ENCODE measurements around the gene ONECUT2.

Gene ONECUT2

GRCh38 chr18:57439985-57440330, 4.8 kb downstream of the ONECUT2 start:
- no peak overlapping the region for H2BK15ac ChIP-seq (ENCODE audit: low read depth, poor library complexity, severe bottlenecking)
- H3K14ac ChIP-seq (ENCODE audit: low read length in 2 of 2): no peak overlapping the region
- no peak overlapping the region for H2AK5ac ChIP-seq (ENCODE audit: low read length, severe bottlenecking)
- no peak overlapping the region for H3K18ac ChIP-seq (ENCODE audit: low read depth in 1 of 2, low read length in 2 of 2)
- H3K27ac ChIP-seq (ENCODE audit: low read length, poor library complexity, severe bottlenecking): no peak overlapping the region
- H3K36me3 ChIP-seq (ENCODE audit: control insufficient read depth in 1 of 2, insufficient read depth in 2 of 2, low read depth in 1 of 2, low read length in 2 of 2): peaks cover 0 to 6% of the 10 kb centered on the region in 2 experiments
- no peak overlapping the region for H2AFZ ChIP-seq (ENCODE audit: low read depth, low read length)
- no peak overlapping the region for H2BK5ac ChIP-seq (ENCODE audit: low read depth, low read length, poor library complexity, severe bottlenecking)
- 3% methylated on average over 17 of the region's 17 CpGs for WGBS
- H3K4me1 ChIP-seq (ENCODE audit: control insufficient read depth, insufficient read depth, low read depth, low read length): peaks cover 49% of the 10 kb centered on the region
- no peak overlapping the region for H2BK12ac ChIP-seq (ENCODE audit: low read length in 2 of 2)
- H2BK120ac ChIP-seq (ENCODE audit: low read depth, low read length): no peak overlapping the region
- no peak overlapping the region for H3K23ac ChIP-seq (ENCODE audit: low read length in 2 of 2)
- no peak overlapping the region for H3K4ac ChIP-seq (ENCODE audit: low read depth in 1 of 2, low read length in 2 of 2)
- no peak overlapping the region for H3K4me3 ChIP-seq (ENCODE audit: insufficient read depth in 1 of 2, low read depth in 1 of 2, low read length in 2 of 2)
- H3K27me3 ChIP-seq (ENCODE audit: control insufficient read depth in 1 of 2, insufficient read depth in 1 of 2, low read length in 2 of 2): peaks cover 88 to 89% of the 10 kb centered on the region in 2 experiments
- H4K91ac ChIP-seq (ENCODE audit: low read length): no peak overlapping the region
- no peak overlapping the region for H3K9ac ChIP-seq (ENCODE audit: low read length)
- no peak overlapping the region for H4K8ac ChIP-seq (ENCODE audit: low read length)
- no peaks in the 10 kb centered on the region for H3K79me1 ChIP-seq (replicated peaks; ENCODE audit: low read length, poor library complexity, severe bottlenecking)
- DNase-seq: no peak
- H3K9me3 ChIP-seq (ENCODE audit: control insufficient read depth, low read length): no peaks in the 10 kb centered on the region
- H3K4me2 ChIP-seq (ENCODE audit: low read length, poor library complexity, severe bottlenecking): no peak overlapping the region

- Histone ChIP-seq H3K23ac (ENCODE audit: low read length in 2 of 2) (peak overlapping the region in 1 of 2 experiments; percentile 14), H2AK5ac (ENCODE audit: low read length, severe bottlenecking) (no peak overlapping the region), H3K9me3 (ENCODE audit: control insufficient read depth, low read length) (no peaks in the 10 kb centered on the region), H3K4me3 (ENCODE audit: insufficient read depth in 1 of 2, low read depth in 1 of 2, low read length in 2 of 2) (no peak overlapping the region), H2BK5ac (ENCODE audit: low read depth, low read length, poor library complexity, severe bottlenecking) (no peak overlapping the region), H2BK15ac (ENCODE audit: low read depth, poor library complexity, severe bottlenecking) (no peak overlapping the region), H4K8ac (ENCODE audit: low read length) (no peak overlapping the region), H3K27me3 (ENCODE audit: control insufficient read depth in 1 of 2, insufficient read depth in 1 of 2, low read length in 2 of 2) (peaks cover 92 to 94% of the 10 kb centered on the region in 2 experiments), H3K18ac (ENCODE audit: low read depth in 1 of 2, low read length in 2 of 2) (no peak overlapping the region), H3K79me1 (replicated peaks; ENCODE audit: low read length, poor library complexity, severe bottlenecking) (no peaks in the 10 kb centered on the region), H2AFZ (ENCODE audit: low read depth, low read length) (no peak overlapping the region), H2BK12ac (ENCODE audit: low read length in 2 of 2) (no peak overlapping the region), H3K4me2 (ENCODE audit: low read length, poor library complexity, severe bottlenecking) (peak overlapping the region; percentile 34), H3K14ac (ENCODE audit: low read length in 2 of 2) (no peak overlapping the region), H3K9ac (ENCODE audit: low read length) (no peak overlapping the region), H2BK120ac (ENCODE audit: low read depth, low read length) (no peak overlapping the region), H4K91ac (ENCODE audit: low read length) (no peak overlapping the region), H3K4ac (ENCODE audit: low read depth in 1 of 2, low read length in 2 of 2) (no peak overlapping the region), H3K36me3 (ENCODE audit: control insufficient read depth in 1 of 2, insufficient read depth in 2 of 2, low read depth in 1 of 2, low read length in 2 of 2) (peaks cover 0 to 6% of the 10 kb centered on the region in 2 experiments), H3K27ac (ENCODE audit: low read length, poor library complexity, severe bottlenecking) (no peak overlapping the region), H3K4me1 (ENCODE audit: control insufficient read depth, insufficient read depth, low read depth, low read length) (peaks cover 49% of the 10 kb centered on the region)
- 6% methylated on average over 46 of the region's 60 CpGs for WGBS
- no peak for DNase-seq
These were observed 5.3 kb downstream of the ONECUT2 start for GRCh38 chr18:57440331-57441070.

- Histone ChIP-seq H3K27ac (ENCODE audit: low read length, poor library complexity, severe bottlenecking) (no peak overlapping the region), H3K9me3 (ENCODE audit: control insufficient read depth, low read length) (no peaks in the 10 kb centered on the region), H2BK15ac (ENCODE audit: low read depth, poor library complexity, severe bottlenecking) (no peak overlapping the region), H3K23ac (ENCODE audit: low read length in 2 of 2) (no peak overlapping the region), H4K91ac (ENCODE audit: low read length) (no peak overlapping the region), H2BK12ac (ENCODE audit: low read length in 2 of 2) (no peak overlapping the region), H3K9ac (ENCODE audit: low read length) (no peak overlapping the region), H3K4me1 (ENCODE audit: control insufficient read depth, insufficient read depth, low read depth, low read length) (peaks cover 44% of the 10 kb centered on the region), H2BK5ac (ENCODE audit: low read depth, low read length, poor library complexity, severe bottlenecking) (no peak overlapping the region), H3K79me1 (replicated peaks; ENCODE audit: low read length, poor library complexity, severe bottlenecking) (no peaks in the 10 kb centered on the region), H3K36me3 (ENCODE audit: control insufficient read depth in 1 of 2, insufficient read depth in 2 of 2, low read depth in 1 of 2, low read length in 2 of 2) (peaks cover 0 to 6% of the 10 kb centered on the region in 2 experiments), H2AK5ac (ENCODE audit: low read length, severe bottlenecking) (no peak overlapping the region), H3K4me2 (ENCODE audit: low read length, poor library complexity, severe bottlenecking) (peak overlapping the region; percentile 57), H4K8ac (ENCODE audit: low read length) (no peak overlapping the region), H3K4me3 (ENCODE audit: insufficient read depth in 1 of 2, low read depth in 1 of 2, low read length in 2 of 2) (peak overlapping the region; percentile 30 to 51), H3K14ac (ENCODE audit: low read length in 2 of 2) (no peak overlapping the region), H2BK120ac (ENCODE audit: low read depth, low read length) (no peak overlapping the region), H3K4ac (ENCODE audit: low read depth in 1 of 2, low read length in 2 of 2) (no peak overlapping the region), H3K27me3 (ENCODE audit: control insufficient read depth in 1 of 2, insufficient read depth in 1 of 2, low read length in 2 of 2) (peaks cover 96 to 97% of the 10 kb centered on the region in 2 experiments), H3K18ac (ENCODE audit: low read depth in 1 of 2, low read length in 2 of 2) (no peak overlapping the region), H2AFZ (ENCODE audit: low read depth, low read length) (no peak overlapping the region)
- 4% methylated on average over 45 of the region's 54 CpGs for WGBS
- no peak for DNase-seq
These were observed 6.1 kb downstream of the ONECUT2 start for GRCh38 chr18:57441071-57441794.

GRCh38 chr18:57443247-57443646, 8.1 kb downstream of the ONECUT2 start:
- no peak overlapping the region for H2AFZ ChIP-seq (ENCODE audit: low read depth, low read length)
- no peaks in the 10 kb centered on the region for H3K9me3 ChIP-seq (ENCODE audit: control insufficient read depth, low read length)
- no peaks in the 10 kb centered on the region for H3K79me1 ChIP-seq (replicated peaks; ENCODE audit: low read length, poor library complexity, severe bottlenecking)
- DNase-seq: no peak
- H3K23ac ChIP-seq (ENCODE audit: low read length in 2 of 2): no peak overlapping the region
- no peak overlapping the region for H3K4me3 ChIP-seq (ENCODE audit: insufficient read depth in 1 of 2, low read depth in 1 of 2, low read length in 2 of 2)
- no peak overlapping the region for H3K4ac ChIP-seq (ENCODE audit: low read depth in 1 of 2, low read length in 2 of 2)
- peaks cover 0 to 2% of the 10 kb centered on the region in 2 experiments for H3K36me3 ChIP-seq (ENCODE audit: control insufficient read depth in 1 of 2, insufficient read depth in 2 of 2, low read depth in 1 of 2, low read length in 2 of 2)
- no peak overlapping the region for H3K9ac ChIP-seq (ENCODE audit: low read length)
- no peak overlapping the region for H2AK5ac ChIP-seq (ENCODE audit: low read length, severe bottlenecking)
- no peak overlapping the region for H3K4me2 ChIP-seq (ENCODE audit: low read length, poor library complexity, severe bottlenecking)
- no peak overlapping the region for H2BK15ac ChIP-seq (ENCODE audit: low read depth, poor library complexity, severe bottlenecking)
- no peak overlapping the region for H3K27ac ChIP-seq (ENCODE audit: low read length, poor library complexity, severe bottlenecking)
- no peak overlapping the region for H2BK12ac ChIP-seq (ENCODE audit: low read length in 2 of 2)
- no peak overlapping the region for H2BK120ac ChIP-seq (ENCODE audit: low read depth, low read length)
- no peak overlapping the region for H3K14ac ChIP-seq (ENCODE audit: low read length in 2 of 2)
- no peak overlapping the region for H4K8ac ChIP-seq (ENCODE audit: low read length)
- no peak overlapping the region for H4K91ac ChIP-seq (ENCODE audit: low read length)
- no peak overlapping the region for H2BK5ac ChIP-seq (ENCODE audit: low read depth, low read length, poor library complexity, severe bottlenecking)
- peaks cover 32% of the 10 kb centered on the region for H3K4me1 ChIP-seq (ENCODE audit: control insufficient read depth, insufficient read depth, low read depth, low read length)
- WGBS: no CpG with 5 or more reads among the region's 1 CpG
- peaks cover 79 to 83% of the 10 kb centered on the region in 2 experiments for H3K27me3 ChIP-seq (ENCODE audit: control insufficient read depth in 1 of 2, insufficient read depth in 1 of 2, low read length in 2 of 2)
- H3K18ac ChIP-seq (ENCODE audit: low read depth in 1 of 2, low read length in 2 of 2): no peak overlapping the region

Data from mesenchymal stem cell (in vitro differentiated cells and primary cell).